A673 (cell line): ENCODE measurements around the gene CTNNBL1. TPM values are rescaled to one million over a fixed set of nuclear protein-coding genes. Genes with fewer than 3 reads are reported as not detected.

ENCODE experiments used
- BruUV-seq: library from RNA; stranded (reverse); fragments of 400-500 nt; replicated peaks from 2 replicates; lab custom pipeline; 2021; lab: Mats Ljungman, UMichigan
- CTCF ChIA-PET: fragments of 300-600 bp; sonication (Branson Sonifier 250); formaldehyde crosslinking; loops from one replicate; lab custom pipeline; 2022; ENCODE audit warnings: antibody characterized with exemption; lab: Charles Lee
- POLR2A ChIA-PET: fragments of 300-600 bp; sonication (Branson Sonifier 250); formaldehyde crosslinking; loops from one replicate; lab custom pipeline; 2022; ENCODE audit warnings: antibody characterized with exemption; ENCODE audit not compliant: low non-redundant PET; lab: Charles Lee
- DNase-seq: peaks from one replicate; pipeline ENCODE4 v3.0.0-alpha.2; 2015; ENCODE audit warnings: low spot score
- H3K27ac ChIP-seq: fragments of 200-600 bp; sonication (generic); 2 replicates; pipeline ENCODE4 v1.5.1; 2016; ENCODE audit warnings: mixed run types, low read depth, mild to moderate bottlenecking, mixed read lengths, antibody characterized with exemption, low read length; ENCODE audit not compliant: poor library complexity, severe bottlenecking
- H3K27me3 ChIP-seq: fragments of 200-600 bp; sonication (generic); replicated peaks from 2 replicates; pipeline ENCODE4 v1.6.1; 2017; ENCODE audit warnings: mixed run types, low read depth, mild to moderate bottlenecking, mixed read lengths, antibody characterized with exemption, low read length; ENCODE audit not compliant: insufficient read depth, poor library complexity
- H3K36me3 ChIP-seq: fragments of 200-600 bp; sonication (generic); 2 replicates; pipeline ENCODE4 v1.6.1; 2016; ENCODE audit warnings: mixed run types, mild to moderate bottlenecking, mixed read lengths, antibody characterized with exemption, low read length; ENCODE audit not compliant: insufficient read depth, poor library complexity, severe bottlenecking
- H3K4me1 ChIP-seq: fragments of 200-600 bp; sonication (generic); 2 replicates; pipeline ENCODE4 v1.6.1; 2017; ENCODE audit warnings: mixed run types, mild to moderate bottlenecking, mixed read lengths, antibody characterized with exemption, low read length; ENCODE audit not compliant: insufficient read depth, poor library complexity, severe bottlenecking
- H3K4me3 ChIP-seq: fragments of 200-600 bp; sonication (generic); 2 replicates; pipeline ENCODE4 v1.5.1; 2016; ENCODE audit warnings: low read depth, mixed run types, mild to moderate bottlenecking, mixed read lengths, low read length; ENCODE audit not compliant: poor library complexity, severe bottlenecking
- H3K9me3 ChIP-seq: fragments of 200-600 bp; sonication (generic); 2 replicates; pipeline ENCODE4 v1.6.1; 2016; ENCODE audit warnings: mixed run types, low read depth, mild to moderate bottlenecking, mixed read lengths, antibody characterized with exemption, low read length; ENCODE audit not compliant: poor library complexity, severe bottlenecking
- EZH2 ChIP-seq: fragments of 200-600 bp; sonication (generic); IDR thresholded peaks from 2 replicates; pipeline ENCODE4 v1.6.1; 2017; ENCODE audit warnings: borderline replicate concordance, low read depth, mild to moderate bottlenecking, mixed read lengths, antibody characterized with exemption, low read length; ENCODE audit not compliant: poor library complexity, severe bottlenecking
- intact Hi-C: fragments of 100-400 bp; cut with micrococcal nuclease; formaldehyde crosslinking; loops from one replicate; pipeline ENCODE4 v1.10.0; 2022; ENCODE audit not compliant: unreplicated experiment
- total RNA-seq: library from RNA; stranded (reverse); gene quantifications from 2 replicates; pipeline ENCODE4 v1.2.3, GENCODE V29; 2021
- TF ChIP-seq, protein P1 (sequence below): fragments of 300-800, 200-600 bp; sonication (generic); conservative IDR thresholded peaks from 2 replicates; pipeline ENCODE4 v1.5.1; 2017; ENCODE audit warnings: low read depth, mild to moderate bottlenecking, antibody characterized with exemption, low read length, moderate library complexity, mixed read lengths

CTNNBL1 gene
- total RNA-seq, 1 experiment from 2014 or later, result 88.5 TPM

DNA sequence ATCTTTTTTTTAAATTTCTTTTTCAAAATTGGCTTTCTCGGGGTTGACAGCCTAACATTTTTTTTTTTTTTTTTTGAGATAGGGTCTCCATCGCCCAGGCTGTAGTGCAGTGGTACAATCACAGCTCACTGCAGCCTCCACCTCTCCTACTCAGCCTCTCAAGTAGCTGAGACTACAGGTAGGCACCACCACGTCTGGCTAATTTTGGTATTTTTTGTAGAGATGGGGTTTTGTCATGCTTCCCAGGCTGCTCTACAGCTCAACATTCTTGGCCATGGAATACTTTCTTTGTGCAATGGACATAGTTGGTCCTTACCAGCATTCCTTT is 6.4 kb upstream of the CTNNBL1 start:
- no peak overlapping the region for H3K4me3 ChIP-seq
- POLR2A ChIA-PET, result no interaction called here
- intact Hi-C loops, result no loop called here
- no TSS peak for BruUV-seq
- no peak for TF ChIP-seq EZH2
- TF ChIP-seq, protein P1, sequence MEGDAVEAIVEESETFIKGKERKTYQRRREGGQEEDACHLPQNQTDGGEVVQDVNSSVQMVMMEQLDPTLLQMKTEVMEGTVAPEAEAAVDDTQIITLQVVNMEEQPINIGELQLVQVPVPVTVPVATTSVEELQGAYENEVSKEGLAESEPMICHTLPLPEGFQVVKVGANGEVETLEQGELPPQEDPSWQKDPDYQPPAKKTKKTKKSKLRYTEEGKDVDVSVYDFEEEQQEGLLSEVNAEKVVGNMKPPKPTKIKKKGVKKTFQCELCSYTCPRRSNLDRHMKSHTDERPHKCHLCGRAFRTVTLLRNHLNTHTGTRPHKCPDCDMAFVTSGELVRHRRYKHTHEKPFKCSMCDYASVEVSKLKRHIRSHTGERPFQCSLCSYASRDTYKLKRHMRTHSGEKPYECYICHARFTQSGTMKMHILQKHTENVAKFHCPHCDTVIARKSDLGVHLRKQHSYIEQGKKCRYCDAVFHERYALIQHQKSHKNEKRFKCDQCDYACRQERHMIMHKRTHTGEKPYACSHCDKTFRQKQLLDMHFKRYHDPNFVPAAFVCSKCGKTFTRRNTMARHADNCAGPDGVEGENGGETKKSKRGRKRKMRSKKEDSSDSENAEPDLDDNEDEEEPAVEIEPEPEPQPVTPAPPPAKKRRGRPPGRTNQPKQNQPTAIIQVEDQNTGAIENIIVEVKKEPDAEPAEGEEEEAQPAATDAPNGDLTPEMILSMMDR, result no peak
- no peaks in the 10 kb centered on the region for H3K4me1 ChIP-seq
- no peak for DNase-seq
- no peaks in the 10 kb centered on the region for H3K36me3 ChIP-seq
- CTCF ChIA-PET, result interaction anchor here (0.6 kb wide), 2 partner anchors 134 to 1121 kb away, joined by 4 read pairs; no protein-coding TSS in a partner anchor
- H3K9me3 ChIP-seq, result no peaks in the 10 kb centered on the region
- no peak overlapping the region for H3K27ac ChIP-seq
- H3K27me3 ChIP-seq, result peaks cover 16% of the 10 kb centered on the region

DNA sequence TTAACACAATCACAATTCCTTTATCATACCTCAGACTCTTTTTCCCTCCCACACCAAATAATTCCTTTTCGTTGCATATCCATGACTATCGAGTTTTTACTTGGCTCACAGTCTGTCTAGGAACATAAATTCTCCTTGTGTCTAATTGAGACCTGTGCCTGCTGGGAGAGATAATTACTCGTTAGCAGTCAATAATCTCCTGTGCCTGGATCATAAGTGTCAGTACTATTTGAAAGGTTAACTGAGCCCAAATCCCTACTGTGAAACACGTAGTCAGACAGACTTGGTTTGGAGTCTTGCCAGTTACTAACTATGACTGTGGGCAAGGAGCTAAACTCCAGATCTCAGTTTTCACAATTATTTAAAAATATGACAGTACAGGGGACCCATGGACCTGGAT is 5.7 kb upstream of the CTNNBL1 start:
- no TSS peak for BruUV-seq
- Histone ChIP-seq H3K4me1 (no peaks in the 10 kb centered on the region), H3K9me3 (no peaks in the 10 kb centered on the region), H3K27ac (no peak overlapping the region), H3K27me3 (peaks cover 16% of the 10 kb centered on the region), H3K36me3 (no peaks in the 10 kb centered on the region), H3K4me3 (no peak overlapping the region)
- intact Hi-C loops, result no loop called here
- TF ChIP-seq, protein P1, result no peak
- no peak for TF ChIP-seq EZH2
- POLR2A ChIA-PET, result no interaction called here
- no peak for DNase-seq
- CTCF ChIA-PET, result no interaction called here

DNA sequence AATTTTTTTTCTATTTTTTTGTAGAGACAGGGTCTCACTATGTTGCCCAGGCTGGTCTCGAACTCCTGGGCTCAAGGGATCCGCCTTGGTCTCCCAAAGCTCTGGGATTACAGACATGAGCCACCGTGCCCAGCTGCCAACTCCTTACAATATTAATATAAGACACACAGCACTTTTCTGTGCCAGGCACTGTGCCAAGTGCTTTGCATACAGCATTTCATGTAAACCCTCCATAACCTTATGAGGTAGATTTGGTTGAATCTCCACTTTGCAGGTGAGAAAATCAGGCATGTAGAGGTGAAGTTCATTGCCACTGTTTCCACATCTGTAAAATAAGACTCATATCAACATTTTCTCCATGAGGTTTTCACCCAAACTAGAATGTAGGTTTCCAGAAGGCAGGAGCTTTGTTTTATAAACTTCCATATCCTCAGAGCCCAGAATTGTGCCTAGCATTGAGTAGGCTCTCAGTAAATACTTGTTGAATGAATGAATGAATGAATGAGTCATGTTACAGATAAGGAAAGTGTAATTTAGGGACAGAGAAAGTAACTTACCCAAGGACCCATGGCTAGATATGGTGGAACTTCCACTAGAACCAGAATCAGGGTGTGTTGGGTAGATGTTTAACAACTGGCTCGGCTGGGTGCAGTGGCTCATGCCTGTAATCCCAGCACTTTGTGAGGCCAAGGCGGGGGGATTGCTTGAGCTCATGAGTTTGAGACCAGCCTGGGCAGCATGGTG is 3.0 kb upstream of the CTNNBL1 start:
- peaks cover 16% of the 10 kb centered on the region for H3K27me3 ChIP-seq
- no peak overlapping the region for H3K4me3 ChIP-seq
- intact Hi-C loops, result no loop called here
- no peaks in the 10 kb centered on the region for H3K4me1 ChIP-seq
- no TSS peak for BruUV-seq
- TF ChIP-seq, protein P1, result no peak
- no peak for TF ChIP-seq EZH2
- no peak overlapping the region for H3K27ac ChIP-seq
- POLR2A ChIA-PET, result no interaction called here
- CTCF ChIA-PET, result no interaction called here
- H3K9me3 ChIP-seq, result no peaks in the 10 kb centered on the region
- no peak for DNase-seq
- no peaks in the 10 kb centered on the region for H3K36me3 ChIP-seq
